ENCODE data around the gene ENPEP. TPM values are rescaled to one million over a fixed set of nuclear protein-coding genes. Genes with fewer than 3 reads are reported as not detected.
A peak's percentile ranks its signal among the peaks of the same experiment; 100 is the strongest.
"Not testable (repeated sequence)": the region's sequence is repeated elsewhere in the genome, so short reads cannot be mapped to it uniquely, and the experiment has no call there.

ENPEP gene
- total RNA-seq, 1 experiment from 2014 or later, result 0.76 TPM

DNA sequence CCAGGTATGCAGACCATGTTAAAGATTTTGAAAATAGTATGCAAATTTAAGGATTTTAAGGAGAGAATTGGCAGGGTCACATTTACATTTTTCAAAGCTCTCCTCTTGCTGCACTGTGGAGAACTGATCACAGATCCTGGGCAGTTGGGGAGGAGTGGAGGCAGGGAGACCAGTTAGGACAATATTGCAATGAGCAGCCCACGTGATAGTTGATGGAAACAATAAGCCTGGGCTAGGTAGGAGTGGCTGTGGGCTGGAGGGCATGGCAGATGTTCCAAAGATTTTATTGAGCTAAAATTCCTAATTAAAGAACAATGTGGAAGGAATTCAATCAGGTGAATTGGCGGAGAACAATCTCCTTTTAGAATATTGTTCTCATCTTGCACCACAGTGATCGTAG is 50.6 kb downstream of the ENPEP start:
- DNase-seq, result no peak
- Histone ChIP-seq H3K36me3 (replicated peaks; ENCODE audit: control insufficient read depth, insufficient read depth, low read length) (no peaks in the 10 kb centered on the region), H3K4me3 (ENCODE audit: insufficient read depth, low read depth, low read length) (no peak overlapping the region), H3K27me3 (ENCODE audit: control insufficient read depth, insufficient read depth, low read length) (no peaks in the 10 kb centered on the region)

DNA sequence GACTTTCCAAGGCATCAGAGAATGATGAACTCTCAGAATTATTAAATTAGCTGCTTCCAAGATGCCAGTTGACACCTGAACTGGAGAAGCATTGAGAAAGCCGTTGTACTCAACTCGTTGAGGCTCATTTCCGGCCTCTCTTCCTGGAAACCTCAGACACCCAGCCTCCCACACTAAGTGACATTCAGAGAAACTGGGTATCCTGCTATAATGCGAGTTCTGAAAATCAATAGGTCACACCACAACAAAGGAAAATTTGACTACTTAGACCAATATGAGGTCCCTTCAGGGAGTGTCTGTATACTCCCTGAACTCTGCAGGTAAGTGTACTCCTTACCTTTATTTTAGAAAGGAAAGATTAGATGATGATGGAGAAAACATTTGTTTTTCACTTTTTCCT is 51.2 kb downstream of the ENPEP start:
- Histone ChIP-seq H3K27me3 (ENCODE audit: control insufficient read depth, insufficient read depth, low read length) (no peaks in the 10 kb centered on the region), H3K4me3 (ENCODE audit: insufficient read depth, low read depth, low read length) (no peak overlapping the region), H3K36me3 (replicated peaks; ENCODE audit: control insufficient read depth, insufficient read depth, low read length) (no peaks in the 10 kb centered on the region)
- DNase-seq, result no peak

GRCh38 chr4:110532901-110533589 is 57.1 kb downstream of the ENPEP start:
- Histone ChIP-seq H3K36me3 (replicated peaks; ENCODE audit: control insufficient read depth, insufficient read depth, low read length) (no peaks in the 10 kb centered on the region), H3K4me3 (ENCODE audit: insufficient read depth, low read depth, low read length) (no peak overlapping the region), H3K27me3 (ENCODE audit: control insufficient read depth, insufficient read depth, low read length) (no peaks in the 10 kb centered on the region)
- no peak for DNase-seq

DNA sequence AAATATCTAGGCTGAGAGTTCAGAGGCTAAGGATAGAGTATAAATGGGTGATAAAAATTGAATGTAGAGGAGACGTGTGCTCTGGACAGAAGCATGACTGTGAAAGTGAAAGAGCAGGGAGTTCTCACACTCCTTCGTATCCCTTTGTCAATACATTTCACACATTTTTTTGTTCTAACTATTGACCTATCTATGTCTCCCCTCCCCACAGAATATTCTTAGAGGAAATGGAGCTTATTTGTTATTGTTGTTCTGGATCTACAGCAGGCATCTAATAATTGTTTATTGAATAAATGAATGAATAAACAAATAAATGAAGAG is 57.6 kb downstream of the ENPEP start:
- H3K4me3 ChIP-seq (ENCODE audit: insufficient read depth, low read depth, low read length), result no peak overlapping the region
- no peaks in the 10 kb centered on the region for H3K36me3 ChIP-seq (replicated peaks; ENCODE audit: control insufficient read depth, insufficient read depth, low read length)
- H3K27me3 ChIP-seq (ENCODE audit: control insufficient read depth, insufficient read depth, low read length), result no peaks in the 10 kb centered on the region
- DNase-seq, result no peak

DNA sequence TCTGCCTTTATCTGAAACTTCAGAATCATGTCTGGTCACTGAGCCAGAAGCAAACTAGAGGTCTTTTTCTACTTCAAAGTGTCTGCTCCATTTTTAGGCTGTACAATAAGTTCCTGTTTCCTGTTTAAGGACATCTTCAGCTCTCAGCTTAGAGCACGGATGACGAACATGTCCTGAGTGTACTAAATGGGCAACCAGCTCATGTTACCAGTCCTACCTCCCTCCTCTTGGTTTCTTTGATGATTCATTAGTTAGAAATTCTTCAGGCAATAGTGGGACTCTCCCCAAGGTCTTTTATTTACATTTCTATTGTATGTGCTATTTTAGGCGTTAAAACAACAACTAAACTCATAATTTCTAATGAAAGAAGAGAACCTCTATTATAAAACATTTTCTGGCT is 58.0 kb downstream of the ENPEP start:
- H3K36me3 ChIP-seq (replicated peaks; ENCODE audit: control insufficient read depth, insufficient read depth, low read length), result no peaks in the 10 kb centered on the region
- H3K27me3 ChIP-seq (ENCODE audit: control insufficient read depth, insufficient read depth, low read length), result no peaks in the 10 kb centered on the region
- no peak for DNase-seq
- H3K4me3 ChIP-seq (ENCODE audit: insufficient read depth, low read depth, low read length), result no peak overlapping the region

GRCh38 chr4:110540581-110540980 is 64.6 kb downstream of the ENPEP start:
- no peak for DNase-seq
- no peaks in the 10 kb centered on the region for H3K27me3 ChIP-seq (ENCODE audit: control insufficient read depth, insufficient read depth, low read length)

GRCh38 chr4:110540982-110541451 is 65.1 kb downstream of the ENPEP start:
- no peak overlapping the region for H3K4me3 ChIP-seq (ENCODE audit: insufficient read depth, low read depth, low read length)
- no peaks in the 10 kb centered on the region for H3K36me3 ChIP-seq (replicated peaks; ENCODE audit: control insufficient read depth, insufficient read depth, low read length)
- no peak for DNase-seq
- no peaks in the 10 kb centered on the region for H3K27me3 ChIP-seq (ENCODE audit: control insufficient read depth, insufficient read depth, low read length)

More at GRCh38 chr4:110540581-110540980, 64.6 kb downstream of the ENPEP start:
- H3K36me3 ChIP-seq (replicated peaks; ENCODE audit: control insufficient read depth, insufficient read depth, low read length), result no peaks in the 10 kb centered on the region
- no peak overlapping the region for H3K4me3 ChIP-seq (ENCODE audit: insufficient read depth, low read depth, low read length)

DNA sequence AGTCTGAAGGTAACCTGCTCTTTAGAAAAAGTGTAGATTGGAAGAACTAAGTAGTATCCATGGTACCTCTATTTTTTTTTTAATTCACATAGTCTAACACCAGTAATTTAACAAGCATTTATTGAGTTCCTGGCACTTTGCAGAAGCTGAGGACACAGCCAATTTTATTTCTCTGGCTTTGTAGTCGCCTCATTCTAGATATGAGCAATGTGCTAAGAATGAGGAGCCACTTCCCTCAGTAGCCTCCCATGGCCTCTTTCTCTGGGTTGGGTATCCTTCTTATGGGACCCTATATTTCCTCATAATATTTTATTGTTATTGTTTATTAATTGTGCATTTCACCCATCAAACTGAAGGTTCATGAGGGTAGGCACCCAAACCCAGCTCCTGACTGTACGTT is 67.6 kb downstream of the ENPEP start:
- Histone ChIP-seq H3K27me3 (ENCODE audit: control insufficient read depth, insufficient read depth, low read length) (no peaks in the 10 kb centered on the region), H3K36me3 (replicated peaks; ENCODE audit: control insufficient read depth, insufficient read depth, low read length) (no peaks in the 10 kb centered on the region), H3K4me3 (ENCODE audit: insufficient read depth, low read depth, low read length) (no peak overlapping the region)
- DNase-seq, result no peak

DNA sequence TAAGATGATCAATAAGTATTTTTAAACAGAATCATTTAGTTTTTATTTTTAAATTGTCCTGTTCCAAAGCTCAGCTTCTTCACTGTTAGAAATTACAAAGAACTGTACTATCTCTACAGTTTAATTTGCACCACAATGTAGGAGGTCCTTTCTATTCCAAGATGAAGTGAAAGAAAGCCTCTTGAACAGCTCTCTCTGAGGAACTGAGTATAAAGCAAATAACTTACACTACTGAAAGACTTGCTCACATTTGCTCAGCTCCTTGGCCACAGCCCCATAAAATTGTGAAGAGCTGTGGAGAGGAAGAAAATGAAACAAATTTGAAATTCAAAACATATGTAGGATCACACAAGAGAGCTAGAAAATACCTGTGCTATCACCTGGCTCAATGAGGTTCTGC is 68.6 kb downstream of the ENPEP start:
- Histone ChIP-seq H3K36me3 (replicated peaks; ENCODE audit: control insufficient read depth, insufficient read depth, low read length) (no peaks in the 10 kb centered on the region), H3K4me3 (ENCODE audit: insufficient read depth, low read depth, low read length) (no peak overlapping the region), H3K27me3 (ENCODE audit: control insufficient read depth, insufficient read depth, low read length) (no peaks in the 10 kb centered on the region)
- no peak for DNase-seq

- Histone ChIP-seq H3K36me3 (replicated peaks; ENCODE audit: control insufficient read depth, insufficient read depth, low read length) (no peaks in the 10 kb centered on the region), H3K4me3 (ENCODE audit: insufficient read depth, low read depth, low read length) (no peak overlapping the region), H3K27me3 (ENCODE audit: control insufficient read depth, insufficient read depth, low read length) (no peaks in the 10 kb centered on the region)
- DNase-seq, result no peak
Observed at GRCh38 chr4:110550260-110550659, 74.3 kb downstream of the ENPEP start.

GRCh38 chr4:110553197-110553596 is 77.2 kb downstream of the ENPEP start:
- Histone ChIP-seq H3K4me3 (ENCODE audit: insufficient read depth, low read depth, low read length) (no peak overlapping the region), H3K27me3 (ENCODE audit: control insufficient read depth, insufficient read depth, low read length) (no peaks in the 10 kb centered on the region), H3K36me3 (replicated peaks; ENCODE audit: control insufficient read depth, insufficient read depth, low read length) (no peaks in the 10 kb centered on the region)
- DNase-seq, result no peak

- no peak for DNase-seq
- no peaks in the 10 kb centered on the region for H3K27me3 ChIP-seq (ENCODE audit: control insufficient read depth, insufficient read depth, low read length)
- no peaks in the 10 kb centered on the region for H3K36me3 ChIP-seq (replicated peaks; ENCODE audit: control insufficient read depth, insufficient read depth, low read length)
- H3K4me3 ChIP-seq (ENCODE audit: insufficient read depth, low read depth, low read length), result no peak overlapping the region
Observed at GRCh38 chr4:110567214-110567613, 91.3 kb downstream of the ENPEP start.

- not testable (repeated sequence) for H3K36me3 ChIP-seq (replicated peaks; ENCODE audit: control insufficient read depth, insufficient read depth, low read length); DNase-seq; H3K27me3 ChIP-seq (ENCODE audit: control insufficient read depth, insufficient read depth, low read length); H3K4me3 ChIP-seq (ENCODE audit: insufficient read depth, low read depth, low read length)
Observed at GRCh38 chr4:110576696-110577095, 100.7 kb downstream of the ENPEP start.

DNA sequence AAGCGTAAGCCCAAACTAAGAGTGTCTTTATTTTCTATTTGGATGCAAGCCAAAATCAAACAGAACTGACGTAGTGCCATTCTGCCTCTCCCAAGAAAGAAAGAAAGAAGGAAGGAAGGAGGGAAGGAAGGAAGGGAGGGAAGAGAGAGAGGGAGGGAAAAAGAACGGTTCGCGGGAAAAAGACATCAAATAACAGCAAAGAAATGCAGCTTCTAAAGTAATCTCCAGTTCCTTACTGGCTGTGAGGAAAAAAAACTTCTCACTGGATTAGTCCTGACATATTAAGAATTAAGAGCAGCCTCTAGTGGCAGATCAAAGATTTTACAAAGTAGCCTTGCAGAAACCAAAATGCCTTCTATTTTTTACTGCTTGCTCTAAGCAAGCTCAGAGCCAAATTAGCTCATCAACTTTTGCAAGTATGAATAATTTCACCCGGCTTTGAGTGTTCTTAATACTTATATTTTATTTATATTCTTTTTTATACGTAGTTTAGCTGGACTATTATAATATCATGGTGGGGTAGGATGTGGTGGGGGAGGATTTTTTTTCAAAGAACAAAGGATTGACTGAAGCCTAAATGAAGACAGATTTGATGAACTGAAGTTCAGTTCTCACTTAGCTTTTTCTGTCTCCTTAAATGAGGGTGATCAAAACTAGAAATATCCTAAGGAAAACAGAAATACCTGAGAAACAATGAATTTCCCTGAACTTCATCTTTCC is 110.3 kb downstream of the ENPEP start:
- peak; percentile 69 for DNase-seq
- no peak overlapping the region for H3K4me3 ChIP-seq (ENCODE audit: insufficient read depth, low read depth, low read length)
- no peaks in the 10 kb centered on the region for H3K27me3 ChIP-seq (ENCODE audit: control insufficient read depth, insufficient read depth, low read length)

GRCh38 chr4:110587666-110588285 is 111.8 kb downstream of the ENPEP start:
- no peaks in the 10 kb centered on the region for H3K27me3 ChIP-seq (ENCODE audit: control insufficient read depth, insufficient read depth, low read length)
- no peaks in the 10 kb centered on the region for H3K36me3 ChIP-seq (replicated peaks; ENCODE audit: control insufficient read depth, insufficient read depth, low read length)
- peak; percentile 31 for DNase-seq
- H3K4me3 ChIP-seq (ENCODE audit: insufficient read depth, low read depth, low read length), result no peak overlapping the region

More for the DNA sequence above, 110.3 kb downstream of the ENPEP start:
- no peaks in the 10 kb centered on the region for H3K36me3 ChIP-seq (replicated peaks; ENCODE audit: control insufficient read depth, insufficient read depth, low read length)
